HG03460 (cell line): ENCODE data around the gene U2AF2.

ENCODE experiments used
- ATAC-seq: cut with Tn5 transposase; IDR thresholded peaks from one replicate; pipeline ENCODE4 v1.9.1; 2021; ENCODE audit not compliant: unreplicated experiment

U2AF2 gene

DNA sequence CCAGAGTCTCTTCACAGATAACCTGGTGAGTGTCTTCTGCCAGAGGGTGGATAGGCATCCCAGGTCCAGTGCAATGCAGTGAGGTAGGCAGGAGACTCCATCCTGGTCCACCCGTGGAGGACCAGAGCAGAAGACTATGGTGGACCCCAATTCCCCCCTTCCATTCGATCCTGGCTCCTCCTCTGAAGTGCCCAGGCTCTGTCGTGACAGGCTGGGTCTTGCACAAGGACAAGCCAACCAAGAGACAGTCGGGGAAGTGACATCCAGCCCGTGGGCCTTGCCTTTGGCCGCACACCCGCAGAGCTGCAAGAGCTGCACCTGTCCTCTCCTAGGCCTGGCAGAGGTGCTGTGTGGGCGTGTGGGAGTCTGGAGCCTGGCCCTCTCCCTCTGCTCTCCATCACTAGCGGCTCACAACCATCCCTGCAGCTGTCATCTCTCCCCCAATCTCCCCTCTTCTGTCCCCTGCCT, 33.6 kb upstream of the U2AF2 start:
- ATAC-seq, result no peak

- ATAC-seq, result no peak
Measured at GRCh38 chr19:55621673-55622231, 33.1 kb upstream of the U2AF2 start.

DNA sequence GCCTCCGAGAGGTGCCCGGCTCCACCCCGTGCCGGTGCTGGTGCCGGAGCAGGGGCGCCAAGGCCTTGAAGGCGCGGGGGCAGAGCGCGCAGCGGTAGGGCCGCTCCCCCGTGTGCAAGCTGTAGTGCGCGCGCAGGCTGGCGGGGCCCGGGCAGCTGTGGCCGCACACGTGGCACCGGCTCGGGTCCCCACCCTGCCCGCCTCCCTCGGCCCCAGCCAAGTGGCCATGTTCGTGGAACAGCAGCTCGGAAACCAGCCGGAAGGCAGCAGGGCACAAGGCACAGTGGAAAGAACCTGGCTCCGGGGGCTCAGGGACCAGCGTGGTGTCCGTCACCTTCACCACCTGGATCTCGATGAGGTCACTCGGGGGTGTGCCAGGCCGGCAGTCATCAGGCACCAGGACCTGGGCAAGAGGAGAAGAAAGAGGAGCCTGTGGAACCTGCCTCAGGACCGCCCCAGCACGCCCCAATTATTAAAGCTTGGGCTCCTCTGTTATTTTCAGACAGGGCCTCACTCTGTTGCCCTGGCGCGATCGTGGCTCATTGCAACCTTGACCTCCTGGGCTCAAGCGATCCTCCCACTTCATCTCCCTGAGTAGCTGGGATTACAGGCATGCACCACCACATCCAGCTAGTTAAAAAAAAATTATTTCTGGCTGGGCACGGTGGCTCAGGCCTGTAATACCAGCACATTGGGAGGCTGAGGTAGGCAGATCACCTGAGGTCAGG, 32.4 kb upstream of the U2AF2 start:
- no peak for ATAC-seq

- ATAC-seq, result no peak
Measured at GRCh38 chr19:55623130-55623529, 31.7 kb upstream of the U2AF2 start.

DNA sequence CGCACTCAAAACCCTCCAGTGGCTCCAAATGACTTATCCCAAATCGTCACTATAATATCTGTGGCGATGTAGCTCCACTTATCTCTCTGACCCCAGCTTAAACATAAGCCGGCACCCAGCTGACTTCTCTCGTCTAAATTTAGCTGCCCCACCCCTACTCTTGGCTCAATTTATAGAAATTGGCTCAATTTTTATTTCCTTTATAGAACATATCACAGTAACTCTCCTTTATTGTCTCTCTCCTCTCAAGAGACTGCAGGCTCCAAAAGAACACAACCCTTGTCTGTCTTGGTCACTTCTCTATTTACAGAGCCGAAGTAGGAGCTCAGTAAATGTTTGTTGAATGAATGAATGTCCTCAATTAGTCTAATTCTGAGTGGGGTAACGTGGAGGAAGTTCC, 31.3 kb upstream of the U2AF2 start:
- no peak for ATAC-seq

GRCh38 chr19:55624109-55625003, 30.5 kb upstream of the U2AF2 start, which contains the start of gene ZNF784:
Gene ZNF784 (minus strand): TSS chr19:55624566. CDS start chr19:55624561, 5 bp downstream.
- peak; percentile 64 for ATAC-seq

GRCh38 chr19:55625004-55625326, 29.9 kb upstream of the U2AF2 start:
- ATAC-seq, result no peak

GRCh38 chr19:55626350-55626749, 28.5 kb upstream of the U2AF2 start:
- no peak for ATAC-seq

- peak; percentile 53 for ATAC-seq
Measured at GRCh38 chr19:55632463-55632834, 22.4 kb upstream of the U2AF2 start.

- no peak for ATAC-seq
Measured at GRCh38 chr19:55633861-55634260, 21.0 kb upstream of the U2AF2 start.

DNA sequence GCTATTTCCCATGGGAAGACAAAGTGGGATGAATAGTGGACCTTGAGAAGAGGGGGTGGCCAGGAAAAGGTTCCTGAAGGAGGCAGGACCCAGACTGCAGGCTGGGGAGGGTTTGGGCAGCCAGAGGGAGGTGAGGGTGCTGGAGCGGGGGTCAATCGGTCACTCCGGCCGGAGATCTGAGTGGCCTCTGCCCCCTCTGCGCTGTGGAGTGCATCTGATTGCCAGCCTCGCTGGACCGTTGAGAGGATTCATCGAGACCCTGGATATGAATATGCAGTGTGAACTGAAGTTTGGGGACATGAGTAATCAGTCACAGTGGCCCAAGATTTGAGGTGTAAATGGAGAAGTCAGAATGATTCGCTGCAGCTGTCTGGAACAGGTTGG, 19.5 kb upstream of the U2AF2 start:
- ATAC-seq, result no peak

DNA sequence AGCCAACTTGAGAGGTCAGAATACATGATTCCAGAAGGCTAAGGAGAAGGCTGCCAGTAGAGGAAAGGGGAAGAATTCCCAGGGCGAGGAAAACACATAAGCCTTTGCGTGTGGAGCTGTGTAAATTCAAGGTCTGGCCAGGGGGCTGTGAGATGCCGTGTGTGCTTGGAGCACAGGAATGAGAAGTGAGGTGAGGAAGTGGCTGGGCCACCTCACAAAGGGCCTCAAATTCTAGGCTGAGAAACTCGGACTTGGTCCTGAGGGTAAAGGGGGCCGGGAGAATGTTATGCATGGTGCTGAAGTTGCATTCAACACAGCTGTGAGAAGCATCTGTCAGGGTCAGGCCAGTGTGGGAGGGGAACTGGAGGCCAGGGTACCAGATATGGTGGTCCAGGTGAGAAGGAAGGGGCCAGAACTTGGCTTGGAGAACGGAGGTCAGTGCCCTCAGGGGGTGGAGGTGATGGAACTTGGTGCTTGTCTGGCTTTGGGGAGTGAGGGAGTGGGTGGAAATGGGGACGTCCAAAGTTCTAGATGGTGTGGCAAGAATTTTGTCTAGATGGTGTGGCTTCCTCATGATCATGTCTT, 18.9 kb upstream of the U2AF2 start:
- no peak for ATAC-seq

- no peak for ATAC-seq
Measured at GRCh38 chr19:55636723-55637122, 18.1 kb upstream of the U2AF2 start.

DNA sequence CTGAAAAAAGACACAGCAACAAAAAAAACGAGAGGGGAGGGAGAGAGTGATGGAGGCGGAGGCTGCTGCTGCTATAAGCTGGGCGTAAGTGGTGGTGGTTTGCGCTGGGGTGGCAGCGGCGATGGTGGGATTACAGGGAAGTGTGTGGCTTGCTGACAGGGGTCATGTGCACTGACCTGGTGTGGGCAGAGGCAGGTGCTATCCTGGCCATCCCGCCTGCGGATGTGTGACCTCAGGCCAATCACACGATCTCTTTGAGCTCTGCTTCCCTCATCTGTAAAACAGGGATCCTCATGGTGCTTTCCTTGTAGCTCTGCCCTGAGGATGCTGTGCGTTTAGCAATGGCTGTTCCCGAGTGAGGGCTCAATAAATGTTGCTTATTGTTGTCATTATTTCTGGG, 17.3 kb upstream of the U2AF2 start:
- no peak for ATAC-seq

DNA sequence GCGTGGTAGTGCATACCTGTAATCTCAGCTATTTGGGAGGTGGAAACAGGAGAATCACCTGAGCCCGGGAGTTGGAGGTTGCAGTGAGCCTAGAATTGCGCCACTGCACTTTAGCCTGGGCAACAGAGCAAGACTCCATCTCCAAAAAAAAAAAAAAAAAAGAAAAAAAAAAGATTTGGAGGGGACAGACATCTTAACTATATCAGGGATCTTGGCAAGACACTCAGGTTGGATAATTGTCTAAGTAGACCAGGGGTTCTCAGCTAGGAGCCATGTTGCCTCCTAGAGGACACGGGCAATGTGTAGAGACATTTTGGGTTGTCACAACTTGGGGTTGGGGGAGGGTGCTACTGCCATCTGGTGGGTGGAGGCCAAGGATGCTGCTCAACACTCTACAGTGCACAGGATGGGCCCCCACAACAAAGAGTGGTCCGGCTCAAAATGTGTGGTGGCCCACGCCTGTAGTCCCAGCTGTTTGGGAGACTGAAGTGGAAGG, 15.9 kb upstream of the U2AF2 start:
- ATAC-seq, result no peak

DNA sequence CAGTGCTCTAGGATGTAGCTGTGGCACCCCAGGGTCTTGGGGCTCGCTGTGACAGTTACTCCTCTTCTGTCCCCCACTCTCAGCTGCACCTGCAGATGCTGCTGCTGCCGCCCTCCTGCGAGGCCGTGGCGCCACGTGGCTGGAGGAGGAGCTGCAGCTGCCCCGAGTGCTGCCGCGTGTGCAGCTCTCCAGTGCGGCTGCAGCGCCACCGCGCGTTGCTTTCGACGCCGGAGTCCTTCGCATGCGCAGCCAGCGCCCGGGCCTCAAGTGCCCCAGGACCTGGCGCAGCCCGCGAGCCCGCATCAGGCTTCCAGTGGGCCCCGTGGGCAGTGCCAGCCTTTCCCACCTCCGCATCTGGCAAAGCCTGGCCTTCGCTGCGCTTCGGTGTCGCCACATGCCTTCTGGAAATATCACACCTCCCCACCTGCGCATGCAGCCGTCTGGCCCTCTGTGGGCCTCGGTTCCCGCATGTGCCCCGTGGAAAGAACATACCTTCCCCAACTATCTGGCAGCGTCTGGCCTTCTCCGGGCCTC, 14.7 kb upstream of the U2AF2 start:
- no peak for ATAC-seq

DNA sequence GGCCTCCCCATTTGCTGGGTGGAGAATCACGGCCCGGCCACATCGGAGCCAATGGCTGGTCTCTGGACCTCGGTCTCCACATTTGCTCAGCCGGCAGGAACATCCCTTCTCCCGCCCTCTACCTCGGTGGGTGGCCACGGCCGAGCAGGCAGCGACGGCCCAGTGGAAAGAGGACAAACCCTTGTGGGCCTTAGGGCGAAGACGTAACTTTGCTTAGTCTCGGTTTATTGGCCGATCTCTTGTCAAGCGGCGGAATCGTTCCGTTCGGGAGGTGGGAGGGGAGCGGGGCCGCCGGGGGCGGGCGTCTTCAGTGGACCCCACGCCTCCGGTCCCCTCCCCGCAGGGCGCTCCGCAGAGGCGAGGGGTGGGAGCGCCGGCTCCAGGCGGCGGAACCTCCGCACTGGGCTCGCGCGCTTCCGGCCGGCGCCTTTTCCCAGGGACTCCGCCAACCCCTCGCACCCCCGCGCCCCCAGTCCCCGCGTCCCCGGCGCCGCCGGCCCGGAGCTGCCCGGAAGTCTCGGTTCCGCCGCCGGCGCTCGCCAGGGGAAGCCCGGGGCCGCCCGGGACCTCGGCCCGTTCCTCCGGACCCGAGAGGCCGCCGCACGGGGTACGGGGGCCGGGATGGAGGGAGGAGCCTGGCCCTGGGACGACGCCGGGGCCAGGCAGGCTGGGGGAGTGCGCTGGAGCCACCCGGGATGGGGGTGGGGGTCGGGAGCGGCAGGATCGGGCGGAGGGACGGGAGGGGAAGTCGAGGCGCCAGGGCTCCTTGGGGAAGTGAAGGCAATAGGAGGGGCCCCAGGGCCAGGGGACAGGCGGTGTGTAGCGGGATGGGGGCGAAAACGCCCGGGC, 14.0 kb upstream of the U2AF2 start, which contains the start of gene ZNF580:
TSS of gene ZNF580 (plus strand) at position 426 of the 849 bp plus-strand sequence. CDS start 1,507 bp downstream, outside the sequence.
- ATAC-seq, result peak; percentile 29

GRCh38 chr19:55641426-55642152, 13.2 kb upstream of the U2AF2 start:
- no peak for ATAC-seq
